Gastrocnemius medialis (tissue), 4 donors: ENCODE data around the gene SPOUT1.

Experiments used
- POLR2A ChIP-seq, 2 donors: fragments of 450-650 bp; IDR thresholded peaks; one replicate each; pipeline ENCODE4 v1.6.1; 2017; ENCODE audit warnings: antibody characterized with exemption in 2 of 2, mild to moderate bottlenecking in 2 of 2, moderate library complexity in 2 of 2
- TF ChIP-seq, protein P1 (sequence below), 5 experiments: fragments of 450-650 bp in 3 of 5; fragments of 200-600 bp in 2 of 5; sonication (generic) in 2 of 5; IDR thresholded peaks in 4 of 5; conservative IDR thresholded peaks in 1 of 5; 1 replicate in 4 of 5; 2 replicates in 1 of 5; pipeline ENCODE4 v1.5.1; 2016 to 2019; ENCODE audit warnings: antibody characterized with exemption in 5 of 5, mild to moderate bottlenecking in 3 of 5, moderate library complexity in 3 of 5

DNA sequence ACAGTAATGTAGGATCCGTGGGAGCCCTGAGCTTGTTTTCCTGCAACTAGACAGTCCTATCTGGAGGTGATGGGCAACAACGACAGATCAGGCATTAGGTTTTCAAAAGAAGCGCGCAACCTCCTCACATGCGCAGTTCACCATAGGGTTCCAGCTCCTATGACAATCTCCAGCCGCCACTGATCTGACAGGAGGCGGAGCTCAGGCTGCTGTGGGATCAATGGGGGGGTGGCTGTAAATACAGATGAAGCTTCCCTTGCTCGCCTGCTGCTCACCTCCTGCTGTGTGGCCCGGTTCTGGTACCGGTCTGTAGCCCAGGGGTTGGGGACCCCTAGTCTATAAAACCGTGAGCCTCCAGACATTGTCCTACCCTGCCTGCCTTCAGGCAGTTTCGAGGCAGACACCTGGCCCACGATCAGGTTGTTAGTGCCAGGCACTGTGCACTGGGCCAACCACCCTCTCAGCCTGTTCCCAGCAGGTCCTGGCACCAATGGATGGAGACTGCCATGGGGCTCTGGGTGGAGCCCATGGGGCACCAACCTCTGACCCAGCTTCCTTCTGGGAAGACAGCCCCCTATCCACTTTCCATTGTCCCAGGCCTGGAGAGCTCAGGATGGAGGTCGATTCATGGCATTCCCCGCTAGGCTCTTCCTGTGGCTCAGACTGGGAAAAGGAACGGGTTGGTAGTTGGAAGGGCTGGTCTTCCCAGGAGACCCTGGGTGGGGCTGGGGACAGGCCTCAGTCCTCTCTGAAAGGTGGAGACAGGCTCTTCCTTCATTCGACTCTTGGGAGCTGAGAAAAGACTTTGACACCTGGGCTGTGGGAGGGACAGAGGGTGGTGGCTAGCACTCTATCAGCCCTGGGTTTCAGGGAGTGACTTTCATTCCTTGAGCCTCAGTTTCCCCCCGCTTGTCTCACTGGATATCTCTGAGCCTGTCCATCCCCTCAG lies 9.6 kb downstream of the SPOUT1 start:
- TF ChIP-seq, protein P1, sequence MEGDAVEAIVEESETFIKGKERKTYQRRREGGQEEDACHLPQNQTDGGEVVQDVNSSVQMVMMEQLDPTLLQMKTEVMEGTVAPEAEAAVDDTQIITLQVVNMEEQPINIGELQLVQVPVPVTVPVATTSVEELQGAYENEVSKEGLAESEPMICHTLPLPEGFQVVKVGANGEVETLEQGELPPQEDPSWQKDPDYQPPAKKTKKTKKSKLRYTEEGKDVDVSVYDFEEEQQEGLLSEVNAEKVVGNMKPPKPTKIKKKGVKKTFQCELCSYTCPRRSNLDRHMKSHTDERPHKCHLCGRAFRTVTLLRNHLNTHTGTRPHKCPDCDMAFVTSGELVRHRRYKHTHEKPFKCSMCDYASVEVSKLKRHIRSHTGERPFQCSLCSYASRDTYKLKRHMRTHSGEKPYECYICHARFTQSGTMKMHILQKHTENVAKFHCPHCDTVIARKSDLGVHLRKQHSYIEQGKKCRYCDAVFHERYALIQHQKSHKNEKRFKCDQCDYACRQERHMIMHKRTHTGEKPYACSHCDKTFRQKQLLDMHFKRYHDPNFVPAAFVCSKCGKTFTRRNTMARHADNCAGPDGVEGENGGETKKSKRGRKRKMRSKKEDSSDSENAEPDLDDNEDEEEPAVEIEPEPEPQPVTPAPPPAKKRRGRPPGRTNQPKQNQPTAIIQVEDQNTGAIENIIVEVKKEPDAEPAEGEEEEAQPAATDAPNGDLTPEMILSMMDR (IDR thresholded peaks at IDR 0.05 in 4 of 5, conservative IDR thresholded peaks at IDR 0.05 in 1 of 5) = no peak
- TF ChIP-seq POLR2A (IDR thresholded peaks at IDR 0.05) = no peak
